GM23248 (cell line): Measurements from ENCODE around the gene ZNF319. TPM values are rescaled to one million over a fixed set of nuclear protein-coding genes. Genes with fewer than 3 reads are reported as not detected.

Experiments
- DNase-seq: peaks from one replicate; pipeline ENCODE4 v3.0.0-alpha.2; 2015
- H2AFZ ChIP-seq: fragments of 200-600 bp; sonication (generic); 2 replicates; pipeline ENCODE4 v1.6.1; 2016; ENCODE audit warnings: antibody characterized with exemption
- H3F3A ChIP-seq: fragments of 200-600 bp; sonication (generic); 2 replicates; pipeline ENCODE4 v1.6.1; 2016; ENCODE audit warnings: mild to moderate bottlenecking, antibody characterized with exemption, mixed run types; ENCODE audit not compliant: insufficient read depth
- H3K27ac ChIP-seq: fragments of 200-600 bp; sonication (generic); 2 replicates; pipeline ENCODE4 v1.5.1; 2016; ENCODE audit warnings: mild to moderate bottlenecking
- H3K27me3 ChIP-seq: fragments of 200-600 bp; sonication (generic); replicated peaks from 2 replicates; pipeline ENCODE4 v1.6.1; 2016; ENCODE audit warnings: mild to moderate bottlenecking; ENCODE audit not compliant: insufficient read depth
- H3K36me3 ChIP-seq: fragments of 200-600 bp; sonication (generic); 2 replicates; pipeline ENCODE4 v1.6.1; 2016; ENCODE audit warnings: low read depth, mild to moderate bottlenecking
- H3K4me1 ChIP-seq: fragments of 200-600 bp; sonication (generic); 2 replicates; pipeline ENCODE4 v1.6.1; 2016; ENCODE audit warnings: mild to moderate bottlenecking; ENCODE audit not compliant: insufficient read depth
- H3K4me2 ChIP-seq: fragments of 200-600 bp; sonication (generic); one replicate; pipeline ENCODE4 v1.6.1; 2016; ENCODE audit warnings: mild to moderate bottlenecking; ENCODE audit not compliant: unreplicated experiment
- H3K4me3 ChIP-seq: fragments of 200-600 bp; sonication (generic); 2 replicates; pipeline ENCODE4 v1.5.1; 2016; ENCODE audit warnings: mild to moderate bottlenecking
- H3K79me2 ChIP-seq: fragments of 200-600 bp; sonication (generic); 2 replicates; pipeline ENCODE4 v1.6.1; 2016; ENCODE audit warnings: mild to moderate bottlenecking; ENCODE audit not compliant: insufficient read depth
- H3K9ac ChIP-seq: fragments of 200-600 bp; sonication (generic); 2 replicates; pipeline ENCODE4 v1.6.1; 2016; ENCODE audit warnings: mild to moderate bottlenecking
- H3K9me2 ChIP-seq: fragments of 200-600 bp; sonication (generic); 2 replicates; pipeline ENCODE4 v1.6.1; 2016; ENCODE audit warnings: mixed run types, mild to moderate bottlenecking, moderate library complexity; ENCODE audit not compliant: insufficient read depth
- H3K9me3 ChIP-seq: fragments of 200-600 bp; sonication (generic); one replicate; pipeline ENCODE4 v1.6.1; 2017; ENCODE audit warnings: low read depth
- H4K20me1 ChIP-seq: fragments of 200-600 bp; sonication (generic); 2 replicates; pipeline ENCODE4 v1.6.0; 2016; ENCODE audit not compliant: insufficient read depth
- EZH2 ChIP-seq: fragments of 200-600 bp; sonication (generic); IDR thresholded peaks from 2 replicates; pipeline ENCODE4 v1.6.1; 2018; ENCODE audit warnings: antibody characterized with exemption, mild to moderate bottlenecking; ENCODE audit not compliant: insufficient read depth, poor library complexity, severe bottlenecking
- EZH2phosphoT487 ChIP-seq: fragments of 200-600 bp; sonication (generic); IDR thresholded peaks from 2 replicates; pipeline ENCODE4 v1.6.1; 2018; ENCODE audit warnings: antibody characterized with exemption, moderate library complexity, mild to moderate bottlenecking, low read depth; ENCODE audit not compliant: insufficient read depth
- WGBS, 2 experiments: methylation state at CpG; one replicate each; pipeline ENCODE4 v1.1.6; 2015 to 2017; ENCODE audit warnings: low lambda C conversion rate in 2 of 2, low coverage in 1 of 2; ENCODE audit errors: missing lambda C conversion rate in 2 of 2; 5-methylcytosine and 5-hydroxymethylcytosine counted together
- in situ Hi-C: fragments of 300-500 bp; cut with MboI; formaldehyde crosslinking; loops from 2 replicates; pipeline ENCODE4 v1.15.0; 2020
- polyA plus RNA-seq: library from polyadenylated mRNA; unstranded; fragments of >200 nt; fragmentation: Nextera tagmentation; extraction: Ambion mirVana; gene quantifications from 2 replicates; pipeline ENCODE4 v1.2.1, GENCODE V29; 2016
- total RNA-seq: library from RNA; depleted of rRNA; stranded (reverse); fragments of >200 nt; shearing (Covaris generic); gene quantifications from 2 replicates; pipeline ENCODE4 v1.2.3, GENCODE V29; 2014; rRNA removed

ZNF319 gene
- total RNA-seq (0.63 and 8.2 TPM in 2 replicates), polyA plus RNA-seq (4.6 and 4.9 TPM in 2 replicates)

- Histone ChIP-seq H3K79me2 (no peaks in the 10 kb centered on the region), H3K4me2 (peak within 1 kb of the TSS; percentile 87), H3K27me3 (no peaks in the 10 kb centered on the region), H3F3A (peaks cover 18% of the 10 kb centered on the region), H3K9ac (peak within 1 kb of the TSS; percentile 88), H3K27ac (peak within 1 kb of the TSS; percentile 59), H3K9me2 (no peaks in the 10 kb centered on the region), H3K9me3 (no peaks in the 10 kb centered on the region), H3K36me3 (no peaks in the 10 kb centered on the region), H3K4me1 (peaks cover 16% of the 10 kb centered on the region), H3K4me3 (peak within 1 kb of the TSS; percentile 98), H4K20me1 (no peaks in the 10 kb centered on the region), H2AFZ (peak within 1 kb of the TSS; percentile 97)
- WGBS, 2 experiments = 2 to 3% methylated on average over 38 to 63 of the region's 95 CpGs
- in situ Hi-C loops = loop anchor here (25.0 kb wide), 1 partner anchor 487 kb away; no protein-coding TSS in a partner anchor
- no peak for TF ChIP-seq EZH2phosphoT487
- TF ChIP-seq EZH2 = no peak
- DNase-seq = peak; percentile 65
Measured at GRCh38 chr16:57999971-58000705, at the start of gene ZNF319. TSS of gene ZNF319 (minus strand) at chr16:58000672. CDS start at chr16:57998265, 2,407 bp downstream.

GRCh38 chr16:58049232-58050185 lies 49.0 kb upstream of the ZNF319 start:
- H3K4me3 ChIP-seq = no peak overlapping the region
- H2AFZ ChIP-seq = no peak overlapping the region
- no peak overlapping the region for H3K27ac ChIP-seq
- no peaks in the 10 kb centered on the region for H3K36me3 ChIP-seq
- no peaks in the 10 kb centered on the region for H4K20me1 ChIP-seq
- H3K4me1 ChIP-seq = no peaks in the 10 kb centered on the region
- H3K9me2 ChIP-seq = no peaks in the 10 kb centered on the region
- in situ Hi-C loops = no loop called here
- DNase-seq = no peak
- no peaks in the 10 kb centered on the region for H3K27me3 ChIP-seq
- WGBS, 2 experiments = 67 to 68% methylated on average over 17 of the region's 17 CpGs
- H3K9me3 ChIP-seq = no peaks in the 10 kb centered on the region
- no peak overlapping the region for H3K9ac ChIP-seq
- TF ChIP-seq EZH2 (no peak), EZH2phosphoT487 (no peak)
- H3K79me2 ChIP-seq = no peaks in the 10 kb centered on the region
- H3F3A ChIP-seq = no peaks in the 10 kb centered on the region
- no peak overlapping the region for H3K4me2 ChIP-seq

DNA sequence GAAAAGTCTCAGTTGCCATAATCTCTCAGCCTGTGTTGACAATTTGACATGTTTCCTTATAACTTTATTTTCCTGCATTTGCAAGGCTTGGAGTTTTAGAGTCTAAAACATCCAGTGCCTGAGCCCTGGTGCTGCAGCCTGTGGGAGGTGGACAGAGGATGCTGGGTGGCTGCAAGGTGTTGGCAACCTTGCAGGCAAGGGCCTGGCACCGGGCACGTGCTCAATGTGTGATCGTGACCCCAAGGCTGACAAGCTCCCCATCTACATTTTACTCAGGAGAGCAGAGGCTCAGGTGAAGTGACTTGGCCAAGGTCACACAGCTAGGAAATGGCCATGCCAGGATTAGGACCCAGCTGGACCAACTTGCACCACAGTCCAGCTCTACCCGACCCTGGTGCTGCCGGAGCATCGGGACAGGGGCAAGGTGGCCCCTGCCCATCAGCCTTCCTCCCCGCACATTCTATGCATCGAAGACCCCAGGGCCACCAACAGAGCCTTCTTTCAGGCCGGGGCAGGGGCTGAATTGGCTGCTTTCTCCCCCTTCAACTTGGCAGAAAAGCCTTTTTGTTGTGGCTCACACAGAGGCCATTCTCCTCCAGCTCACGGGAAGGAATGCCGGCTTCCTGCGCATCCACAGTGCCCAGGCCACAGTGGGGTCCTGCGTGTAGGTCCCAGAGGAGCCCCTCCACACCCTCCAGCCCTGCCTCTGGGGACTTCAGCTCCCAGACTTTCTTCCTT lies 48.2 kb upstream of the ZNF319 start:
- no peaks in the 10 kb centered on the region for H3K79me2 ChIP-seq
- H3K9me3 ChIP-seq = no peaks in the 10 kb centered on the region
- no peak overlapping the region for H3K4me3 ChIP-seq
- H3F3A ChIP-seq = no peaks in the 10 kb centered on the region
- no peaks in the 10 kb centered on the region for H3K27me3 ChIP-seq
- in situ Hi-C loops = no loop called here
- H3K36me3 ChIP-seq = no peaks in the 10 kb centered on the region
- H3K4me1 ChIP-seq = no peaks in the 10 kb centered on the region
- WGBS, 2 experiments = 74 to 77% methylated on average over 13 of the region's 13 CpGs
- no peak overlapping the region for H3K9ac ChIP-seq
- no peaks in the 10 kb centered on the region for H3K9me2 ChIP-seq
- H2AFZ ChIP-seq = no peak overlapping the region
- DNase-seq = no peak
- TF ChIP-seq EZH2 (no peak), EZH2phosphoT487 (no peak)
- no peaks in the 10 kb centered on the region for H4K20me1 ChIP-seq
- no peak overlapping the region for H3K4me2 ChIP-seq
- no peak overlapping the region for H3K27ac ChIP-seq
